Measurements from ENCODE around the gene TPM1. TPM values are rescaled to one million over a fixed set of nuclear protein-coding genes. Genes with fewer than 3 reads are reported as not detected.

The TPM1 gene
- total RNA-seq, 4 donors from 2014 or later: 5,599 to 7,718 (median 6,496) TPM

DNA sequence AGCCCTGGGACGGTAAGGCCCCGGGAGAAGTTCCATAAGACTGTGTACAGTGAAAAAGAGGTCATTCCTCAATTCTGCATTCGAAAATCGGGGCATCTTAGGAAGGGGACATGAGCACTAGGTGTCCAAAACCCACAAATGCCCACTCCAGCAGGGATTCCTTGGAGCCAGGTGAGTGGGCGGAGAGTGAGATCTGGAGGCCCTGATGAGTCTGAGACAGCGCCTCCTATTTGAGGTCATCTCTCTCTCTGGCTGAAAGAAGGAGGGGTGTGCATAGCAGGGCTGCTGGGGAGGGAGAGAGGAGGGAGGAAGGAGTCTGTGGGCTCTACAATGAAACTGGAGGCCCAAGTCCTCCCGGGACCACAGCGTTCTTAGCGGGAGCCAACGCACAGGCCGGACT is 41.0 kb downstream of the TPM1 start:
- no peaks in the 10 kb centered on the region for H3K36me3 ChIP-seq
- 75% methylated on average over 11 of the region's 11 CpGs for WGBS
- no peaks in the 10 kb centered on the region for H3K27me3 ChIP-seq
- intact Hi-C loops (cut with DNase I): no loop called here
- H3K4me3 ChIP-seq: no peak overlapping the region
- no peak for DNase-seq (ENCODE audit: extremely low spot score)
- H3K27ac ChIP-seq (replicated peaks in 1 of 4): peak overlapping the region; percentile 42 to 73 (median 60)
- TF ChIP-seq POLR2A (IDR thresholded peaks at IDR 0.05; ENCODE audit: low read depth): no peak
- no peak for TF ChIP-seq POLR2AphosphoS5 (IDR thresholded peaks at IDR 0.05)
- TF ChIP-seq EP300 (IDR thresholded peaks at IDR 0.05): no peak
- TF ChIP-seq, protein P1, sequence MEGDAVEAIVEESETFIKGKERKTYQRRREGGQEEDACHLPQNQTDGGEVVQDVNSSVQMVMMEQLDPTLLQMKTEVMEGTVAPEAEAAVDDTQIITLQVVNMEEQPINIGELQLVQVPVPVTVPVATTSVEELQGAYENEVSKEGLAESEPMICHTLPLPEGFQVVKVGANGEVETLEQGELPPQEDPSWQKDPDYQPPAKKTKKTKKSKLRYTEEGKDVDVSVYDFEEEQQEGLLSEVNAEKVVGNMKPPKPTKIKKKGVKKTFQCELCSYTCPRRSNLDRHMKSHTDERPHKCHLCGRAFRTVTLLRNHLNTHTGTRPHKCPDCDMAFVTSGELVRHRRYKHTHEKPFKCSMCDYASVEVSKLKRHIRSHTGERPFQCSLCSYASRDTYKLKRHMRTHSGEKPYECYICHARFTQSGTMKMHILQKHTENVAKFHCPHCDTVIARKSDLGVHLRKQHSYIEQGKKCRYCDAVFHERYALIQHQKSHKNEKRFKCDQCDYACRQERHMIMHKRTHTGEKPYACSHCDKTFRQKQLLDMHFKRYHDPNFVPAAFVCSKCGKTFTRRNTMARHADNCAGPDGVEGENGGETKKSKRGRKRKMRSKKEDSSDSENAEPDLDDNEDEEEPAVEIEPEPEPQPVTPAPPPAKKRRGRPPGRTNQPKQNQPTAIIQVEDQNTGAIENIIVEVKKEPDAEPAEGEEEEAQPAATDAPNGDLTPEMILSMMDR (IDR thresholded peaks at IDR 0.05): no peak
- H3K4me1 ChIP-seq: peaks cover 25 to 66% (median 61%) of the 10 kb centered on the region in 4 donors
- no peaks in the 10 kb centered on the region for H3K9me3 ChIP-seq

DNA sequence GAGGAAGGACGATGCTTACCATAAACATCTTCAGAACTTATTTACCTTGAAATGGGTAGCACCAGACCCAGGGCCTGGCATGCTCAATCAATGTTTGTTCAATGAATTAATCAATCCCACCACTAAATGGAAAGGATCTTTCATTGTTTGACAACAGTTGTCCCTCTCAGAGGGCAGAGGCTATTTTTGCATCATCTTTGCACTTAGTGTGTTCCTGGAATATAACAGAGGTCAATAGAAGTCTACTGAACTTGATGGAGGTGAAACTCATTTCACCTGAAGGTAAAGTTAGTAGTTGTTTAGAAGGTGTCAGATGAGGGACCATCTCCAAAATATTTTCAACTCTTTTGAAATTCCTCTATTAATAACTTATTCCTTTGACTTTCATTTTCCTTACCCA is 42.3 kb downstream of the TPM1 start:
- H3K27ac ChIP-seq (replicated peaks in 1 of 4): no peak overlapping the region
- no peak for DNase-seq (ENCODE audit: extremely low spot score)
- TF ChIP-seq POLR2A (IDR thresholded peaks at IDR 0.05; ENCODE audit: low read depth) (no peak), EP300 (IDR thresholded peaks at IDR 0.05) (no peak), POLR2AphosphoS5 (IDR thresholded peaks at IDR 0.05) (no peak)
- TF ChIP-seq, protein P1 (IDR thresholded peaks at IDR 0.05): no peak
- intact Hi-C loops (cut with DNase I): no loop called here
- no peaks in the 10 kb centered on the region for H3K27me3 ChIP-seq
- WGBS: 100% methylated on average over 1 of the region's 1 CpG
- H3K36me3 ChIP-seq: no peaks in the 10 kb centered on the region
- H3K9me3 ChIP-seq: no peaks in the 10 kb centered on the region
- no peak overlapping the region for H3K4me3 ChIP-seq
- peaks cover 29 to 66% (median 63%) of the 10 kb centered on the region in 4 donors for H3K4me1 ChIP-seq

DNA sequence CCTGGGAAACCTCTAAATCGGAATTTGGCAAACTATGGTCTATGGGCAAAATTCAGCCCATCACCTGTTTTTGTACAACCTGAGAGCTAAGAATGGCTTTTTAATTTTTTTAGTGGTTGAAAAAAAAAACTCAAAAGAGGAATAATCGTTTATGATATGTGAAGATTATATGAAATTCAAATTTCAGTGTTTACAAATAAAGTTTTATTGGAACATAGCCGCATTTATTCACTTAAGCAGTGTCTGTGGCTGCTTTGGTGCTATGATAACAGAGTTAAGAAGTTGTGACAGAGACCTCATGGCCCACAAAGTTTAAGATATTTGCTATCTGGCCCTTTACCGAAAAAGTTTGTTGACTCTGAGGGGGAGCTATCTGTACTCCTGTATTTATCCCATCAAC is 42.7 kb downstream of the TPM1 start:
- intact Hi-C loops (cut with DNase I): no loop called here
- no peak overlapping the region for H3K27ac ChIP-seq (replicated peaks in 1 of 4)
- no peak for DNase-seq (ENCODE audit: extremely low spot score)
- no peak for TF ChIP-seq POLR2AphosphoS5 (IDR thresholded peaks at IDR 0.05)
- TF ChIP-seq, protein P1 (IDR thresholded peaks at IDR 0.05): no peak
- TF ChIP-seq EP300 (IDR thresholded peaks at IDR 0.05): no peak
- no peak for TF ChIP-seq POLR2A (IDR thresholded peaks at IDR 0.05; ENCODE audit: low read depth)
- H3K9me3 ChIP-seq: no peaks in the 10 kb centered on the region
- no peak overlapping the region for H3K4me3 ChIP-seq
- peaks cover 24 to 63% (median 59%) of the 10 kb centered on the region in 4 donors for H3K4me1 ChIP-seq
- H3K27me3 ChIP-seq: no peaks in the 10 kb centered on the region
- 93% methylated on average over 4 of the region's 4 CpGs for WGBS
- no peaks in the 10 kb centered on the region for H3K36me3 ChIP-seq

DNA sequence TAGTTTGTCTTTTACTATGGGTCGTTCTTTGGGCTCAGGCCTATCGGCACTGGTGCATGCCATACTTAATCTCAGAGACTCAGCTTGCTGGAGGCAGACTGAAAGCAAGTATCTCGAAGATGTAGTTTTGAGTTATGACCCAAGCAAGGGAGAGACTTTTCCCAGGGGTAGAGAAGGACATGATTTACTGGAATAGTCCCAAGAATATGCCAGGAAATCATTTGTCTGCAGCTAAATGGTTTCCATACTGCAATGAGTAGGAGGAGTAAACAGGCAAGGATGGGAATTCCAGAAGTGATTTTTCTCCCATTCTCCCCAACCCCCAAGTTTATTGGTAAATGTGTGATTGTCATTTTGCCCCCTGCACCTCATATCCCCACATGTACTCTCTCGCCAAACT is 43.7 kb downstream of the TPM1 start:
- H3K27ac ChIP-seq (replicated peaks in 1 of 4): peak overlapping the region in 1 of 4 donors; percentile 10
- H3K36me3 ChIP-seq: no peaks in the 10 kb centered on the region
- no peak for DNase-seq (ENCODE audit: extremely low spot score)
- intact Hi-C loops (cut with DNase I): no loop called here
- no peaks in the 10 kb centered on the region for H3K27me3 ChIP-seq
- no peaks in the 10 kb centered on the region for H3K9me3 ChIP-seq
- 74% methylated on average over 4 of the region's 4 CpGs for WGBS
- TF ChIP-seq EP300 (IDR thresholded peaks at IDR 0.05) (no peak), POLR2AphosphoS5 (IDR thresholded peaks at IDR 0.05) (no peak)
- TF ChIP-seq, protein P1 (IDR thresholded peaks at IDR 0.05): no peak
- peaks cover 21 to 54% (median 49%) of the 10 kb centered on the region in 4 donors for H3K4me1 ChIP-seq
- H3K4me3 ChIP-seq: no peak overlapping the region

DNA sequence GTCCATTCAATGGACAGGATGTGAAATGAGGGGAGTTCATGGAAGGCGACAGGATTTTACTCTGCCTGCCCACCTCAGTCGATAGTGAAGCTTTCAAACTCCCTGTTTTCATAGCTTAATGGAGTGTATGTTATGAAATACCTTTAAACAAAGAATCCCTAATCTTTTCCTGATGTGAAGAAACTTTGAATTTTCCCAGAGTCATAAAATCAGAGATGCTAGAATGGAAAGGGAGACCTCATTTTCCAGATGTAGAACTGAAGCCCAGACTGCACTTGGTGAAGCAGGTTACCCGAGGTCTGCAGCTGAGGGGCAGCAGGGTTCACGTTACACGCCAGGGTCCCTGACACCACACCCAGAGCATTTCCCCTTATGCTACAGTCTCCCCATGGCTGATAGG is 44.4 kb downstream of the TPM1 start:
- no peak for DNase-seq (ENCODE audit: extremely low spot score)
- Histone ChIP-seq H3K4me3 (no peak overlapping the region), H3K27me3 (no peaks in the 10 kb centered on the region), H3K4me1 (peaks cover 21 to 50% (median 44%) of the 10 kb centered on the region in 4 donors), H3K9me3 (no peaks in the 10 kb centered on the region), H3K36me3 (no peaks in the 10 kb centered on the region), H3K27ac (replicated peaks in 1 of 4) (no peak overlapping the region)
- WGBS: 82% methylated on average over 5 of the region's 5 CpGs
- no peak for TF ChIP-seq POLR2AphosphoS5 (IDR thresholded peaks at IDR 0.05)
- TF ChIP-seq POLR2A (IDR thresholded peaks at IDR 0.05; ENCODE audit: low read depth): no peak
- TF ChIP-seq, protein P1 (IDR thresholded peaks at IDR 0.05): no peak
- no peak for TF ChIP-seq EP300 (IDR thresholded peaks at IDR 0.05)
- intact Hi-C loops (cut with DNase I): no loop called here
